Trophoblast cell (in vitro differentiated cells and primary cell): ENCODE data around the gene IL17RA.
A peak's percentile ranks its signal among the peaks of the same experiment; 100 is the strongest.

Experiments used
- DNase-seq, 2 donors: peaks; one replicate each; pipeline ENCODE4 v3.0.0-alpha.2; 2016
- H2AFZ ChIP-seq: 2 replicates; pipeline ENCODE4 v1.6.1; 2013; ENCODE audit warnings: low read length, moderate library complexity, mild to moderate bottlenecking; ENCODE audit not compliant: insufficient read depth, poor library complexity
- H2AK5ac ChIP-seq: 2 replicates; pipeline ENCODE4 v1.6.1; 2013; ENCODE audit warnings: mild to moderate bottlenecking, low read length
- H2BK120ac ChIP-seq: 2 replicates; pipeline ENCODE4 v1.6.1; 2013; ENCODE audit warnings: low read length, mild to moderate bottlenecking, moderate library complexity; ENCODE audit not compliant: insufficient read depth, poor library complexity
- H2BK12ac ChIP-seq: 2 replicates; pipeline ENCODE4 v1.6.1; 2013; ENCODE audit warnings: mild to moderate bottlenecking, low read length, moderate library complexity
- H2BK5ac ChIP-seq: 2 replicates; pipeline ENCODE4 v1.6.1; 2013; ENCODE audit warnings: low read length, low read depth, moderate library complexity, mild to moderate bottlenecking; ENCODE audit not compliant: poor library complexity
- H3K14ac ChIP-seq: 2 replicates; pipeline ENCODE4 v1.6.1; 2013; ENCODE audit warnings: mild to moderate bottlenecking, low read length
- H3K18ac ChIP-seq: 2 replicates; pipeline ENCODE4 v1.6.1; 2013; ENCODE audit warnings: mild to moderate bottlenecking, low read length
- H3K23ac ChIP-seq: 2 replicates; pipeline ENCODE4 v1.6.1; 2013; ENCODE audit warnings: low read length
- H3K27ac ChIP-seq: 2 replicates; pipeline ENCODE4 v1.5.1; 2013; ENCODE audit warnings: low read depth, mild to moderate bottlenecking, inconsistent platforms, low read length, moderate library complexity
- H3K27me3 ChIP-seq: 2 replicates; pipeline ENCODE4 v1.6.1; 2013; ENCODE audit warnings: inconsistent platforms, mild to moderate bottlenecking, low read length, moderate library complexity; ENCODE audit not compliant: insufficient read depth
- H3K36me3 ChIP-seq, 2 experiments: 1 replicate in 1 of 2; 2 replicates in 1 of 2; pipeline ENCODE4 v1.6.1; 2013; ENCODE audit warnings: low read length in 2 of 2, mild to moderate bottlenecking in 2 of 2, moderate library complexity in 1 of 2; ENCODE audit not compliant: insufficient read depth in 2 of 2, control insufficient read depth in 1 of 2
- H3K4ac ChIP-seq: 2 replicates; pipeline ENCODE4 v1.6.1; 2013; ENCODE audit warnings: low read depth, mild to moderate bottlenecking, low read length, moderate library complexity
- H3K4me1 ChIP-seq, 2 experiments: 1 replicate in 1 of 2; 2 replicates in 1 of 2; pipeline ENCODE4 v1.6.1; 2013; ENCODE audit warnings: low read length in 2 of 2, mild to moderate bottlenecking in 2 of 2, moderate library complexity in 1 of 2; ENCODE audit not compliant: insufficient read depth in 2 of 2, control insufficient read depth in 1 of 2
- H3K4me2 ChIP-seq: 2 replicates; pipeline ENCODE4 v1.6.1; 2013; ENCODE audit warnings: inconsistent platforms, mild to moderate bottlenecking, low read length, moderate library complexity
- H3K4me3 ChIP-seq: 2 replicates; pipeline ENCODE4 v1.5.1; 2013; ENCODE audit warnings: mild to moderate bottlenecking, low read depth, low read length, inconsistent platforms
- H3K79me1 ChIP-seq: one replicate; pipeline ENCODE4 v1.6.1; 2013; ENCODE audit warnings: low read length
- H3K79me2 ChIP-seq: 2 replicates; pipeline ENCODE4 v1.6.1; 2013; ENCODE audit warnings: low read length, mild to moderate bottlenecking; ENCODE audit not compliant: control insufficient read depth, insufficient read depth, poor library complexity
- H3K9ac ChIP-seq: 2 replicates; pipeline ENCODE4 v1.6.1; 2013; ENCODE audit warnings: mild to moderate bottlenecking, low read length
- H3K9me3 ChIP-seq: 2 replicates; pipeline ENCODE4 v1.6.1; 2013; ENCODE audit warnings: low read depth, mild to moderate bottlenecking, control low read depth, inconsistent platforms, low read length; ENCODE audit not compliant: insufficient read depth
- H4K12ac ChIP-seq: 2 replicates; pipeline ENCODE4 v1.6.1; 2013; ENCODE audit warnings: low read depth, mild to moderate bottlenecking, low read length, moderate library complexity
- H4K8ac ChIP-seq: 2 replicates; pipeline ENCODE4 v1.6.1; 2013; ENCODE audit warnings: low read depth, mild to moderate bottlenecking, low read length, moderate library complexity
- H4K91ac ChIP-seq: one replicate; pipeline ENCODE4 v1.6.1; 2013; ENCODE audit warnings: low read depth, mild to moderate bottlenecking, low read length, moderate library complexity
- WGBS: extraction: QIAGEN DNeasy Blood & Tissue Kit; methylation state at CpG from one replicate; pipeline ENCODE4 v1.1.7; 2013; ENCODE audit warnings: missing lambda C conversion rate; ENCODE audit not compliant: insufficient read length, insufficient coverage; ENCODE audit errors: extremely low coverage; 5-methylcytosine and 5-hydroxymethylcytosine counted together

Gene IL17RA

DNA sequence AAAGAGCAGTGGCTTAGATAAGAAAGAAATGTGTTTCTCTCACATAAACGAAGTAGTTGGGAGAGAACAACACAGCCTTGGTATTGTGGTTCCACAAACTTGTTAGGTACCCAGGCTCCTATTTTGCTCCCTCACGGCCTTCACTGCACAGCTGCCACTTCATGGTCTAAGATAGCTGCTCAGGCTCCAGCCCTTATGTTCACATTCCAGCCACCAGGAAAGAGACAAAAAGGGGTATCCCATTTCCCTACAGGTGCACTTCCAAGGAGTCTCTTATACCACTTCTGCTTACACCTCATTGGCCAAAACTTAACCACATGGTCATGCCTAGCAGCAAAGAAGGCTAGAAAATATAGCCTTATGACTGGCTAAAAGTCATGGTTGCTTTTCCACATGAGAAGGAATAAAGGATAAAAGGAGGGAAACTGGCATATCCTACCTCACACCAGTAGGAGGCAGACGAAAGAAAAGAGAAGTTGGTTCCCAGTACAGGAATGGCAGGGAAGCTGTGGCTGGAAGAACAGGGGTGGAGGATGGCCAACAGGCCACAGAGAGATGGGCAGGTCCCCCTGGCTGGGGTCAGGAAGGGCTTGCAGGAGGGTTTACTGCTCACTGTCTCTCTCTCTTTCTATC, 79.7 kb downstream of the IL17RA start:
- Histone ChIP-seq H3K79me2 (peaks cover under 1% of the 10 kb centered on the region), H4K91ac (no peak overlapping the region)

More for the DNA sequence above, 79.7 kb downstream of the IL17RA start:
- no peak overlapping the region for H3K4me3 ChIP-seq
- no peak overlapping the region for H2BK5ac ChIP-seq
- no peaks in the 10 kb centered on the region for H3K27me3 ChIP-seq
- peaks cover 4 to 6% of the 10 kb centered on the region in 2 experiments for H3K4me1 ChIP-seq
- no peak overlapping the region for H4K8ac ChIP-seq
- no peak overlapping the region for H3K4ac ChIP-seq
- H2BK120ac ChIP-seq = no peak overlapping the region
- WGBS = no CpG with 5 or more reads among the region's 3 CpGs
- no peak overlapping the region for H3K18ac ChIP-seq
- H3K27ac ChIP-seq = no peak overlapping the region
- H2BK12ac ChIP-seq = no peak overlapping the region
- peak in 1 of 2 donors; percentile 33 for DNase-seq
- H4K12ac ChIP-seq = no peak overlapping the region
- no peaks in the 10 kb centered on the region for H3K36me3 ChIP-seq
- no peak overlapping the region for H3K9ac ChIP-seq
- H3K4me2 ChIP-seq = no peak overlapping the region
- no peak overlapping the region for H3K23ac ChIP-seq
- H2AK5ac ChIP-seq = no peak overlapping the region
- no peak overlapping the region for H3K14ac ChIP-seq
- no peaks in the 10 kb centered on the region for H3K9me3 ChIP-seq
- peaks cover under 1% of the 10 kb centered on the region for H3K79me1 ChIP-seq
- no peak overlapping the region for H2AFZ ChIP-seq
